GM12873 (cell line): ENCODE data around the gene TIMP2.

Source experiments
- CTCF ChIP-seq: IDR thresholded peaks from 2 replicates; pipeline ENCODE4 v1.5.1; 2012; ENCODE audit warnings: low read depth, mild to moderate bottlenecking, moderate library complexity, low read length, control low read depth; ENCODE audit not compliant: insufficient read depth; ENCODE audit errors: missing control alignments

TIMP2 gene

GRCh38 chr17:78925662-78926555 is 722 bp upstream of the TIMP2 start:
- no peak for TF ChIP-seq CTCF

DNA sequence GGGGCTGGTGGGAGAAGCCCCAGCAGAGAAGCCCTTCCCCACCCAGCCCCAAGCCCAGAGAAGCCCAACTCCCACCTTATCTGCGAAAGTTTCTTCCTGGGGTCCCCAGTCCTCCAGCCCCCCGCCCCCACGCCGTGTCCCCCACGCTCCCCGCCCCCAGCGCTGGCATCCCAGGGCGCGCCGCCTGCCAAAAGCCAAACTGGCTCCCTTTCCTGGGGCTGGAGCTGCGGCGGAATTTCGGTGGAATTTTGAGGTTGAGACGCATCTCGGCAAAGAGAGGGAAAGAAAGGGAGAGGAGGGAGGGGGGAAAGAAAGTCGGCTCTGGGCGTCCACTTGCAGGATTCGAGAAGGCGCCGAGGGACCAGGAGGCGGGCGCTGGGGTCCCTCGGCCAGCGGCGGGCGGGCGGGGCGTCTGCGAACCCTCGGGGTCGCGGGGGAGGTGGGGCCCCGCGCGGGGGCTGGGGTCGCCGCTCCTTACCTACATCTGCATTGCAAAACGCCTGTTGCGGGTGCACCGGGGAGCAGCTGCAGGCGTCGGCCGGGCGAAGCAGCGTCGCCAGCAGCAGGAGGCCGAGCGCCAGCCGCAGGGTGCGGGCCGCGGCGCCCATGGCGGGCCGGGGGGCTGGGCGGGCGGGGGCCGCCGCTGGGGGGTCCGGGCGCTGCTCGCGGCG is 571 bp downstream of the TIMP2 start:
- no peak for TF ChIP-seq CTCF

DNA sequence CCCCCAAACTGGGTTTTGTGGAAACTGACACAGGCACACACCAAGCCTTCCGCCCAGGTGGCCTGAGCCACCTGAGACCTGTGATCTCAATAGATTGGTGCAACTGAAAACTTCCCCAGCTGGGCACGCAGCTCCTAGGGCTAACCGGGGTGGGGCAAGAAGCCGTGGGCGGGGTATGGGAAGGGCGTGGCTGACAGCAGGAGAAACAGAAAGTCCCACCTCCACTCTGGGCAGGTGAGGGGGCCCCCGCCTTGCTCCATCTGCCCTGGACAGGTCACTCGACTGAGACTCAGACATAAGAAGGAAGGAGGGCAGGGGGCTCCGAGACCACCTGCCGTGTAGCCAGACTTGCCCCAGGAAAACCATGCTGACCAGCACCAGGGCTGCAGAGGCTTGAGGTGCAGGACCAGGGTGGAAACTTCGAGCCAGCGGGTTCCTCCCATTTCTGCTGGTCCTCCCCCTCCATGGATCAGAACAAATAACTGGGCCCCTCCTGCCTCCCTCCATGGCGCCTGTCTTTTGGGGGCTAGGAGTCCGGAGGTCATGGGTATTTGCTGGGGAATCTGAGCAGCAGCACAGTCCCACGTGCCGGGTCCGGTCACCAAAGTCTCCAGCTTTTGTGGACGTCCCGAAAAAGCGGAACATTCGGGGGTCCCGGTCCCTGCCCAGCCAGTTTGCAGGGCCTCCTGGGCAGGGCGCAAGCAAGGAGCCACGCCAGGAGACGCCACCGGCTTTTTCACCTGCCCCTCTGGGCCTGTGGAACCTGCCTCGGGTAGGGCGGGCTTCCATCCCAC is 1.3 kb downstream of the TIMP2 start:
- TF ChIP-seq CTCF = no peak

- TF ChIP-seq CTCF = no peak
Observed at GRCh38 chr17:78922816-78923498, 2.2 kb downstream of the TIMP2 start.

GRCh38 chr17:78921437-78921971 is 3.7 kb downstream of the TIMP2 start:
- TF ChIP-seq CTCF = no peak

DNA sequence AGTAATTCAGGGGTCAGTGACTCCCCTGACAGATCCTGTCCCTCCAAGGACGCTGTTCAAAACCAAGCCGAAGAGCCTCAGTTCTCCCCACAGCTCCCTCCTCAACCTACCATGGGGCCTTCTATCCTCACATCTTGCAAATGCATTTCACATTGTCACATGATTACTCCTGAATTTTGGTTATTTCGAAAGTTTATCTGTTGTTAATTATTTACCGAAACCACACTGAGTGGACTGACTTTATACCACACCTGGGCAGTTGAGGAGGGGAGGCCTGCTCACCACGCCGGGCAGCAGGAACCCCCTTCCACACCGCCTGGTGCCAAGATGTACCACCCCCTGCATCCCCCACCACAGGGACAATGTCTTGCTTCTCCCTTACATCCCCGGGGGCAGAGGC is 4.7 kb downstream of the TIMP2 start:
- no peak for TF ChIP-seq CTCF
